Ishikawa (cell line): Measurements from ENCODE around the gene RFWD3.

ENCODE experiments used
- CEBPB ChIP-seq: IDR thresholded peaks from 2 replicates; pipeline ENCODE4 v1.6.1; 2012
- CREB1 ChIP-seq: IDR thresholded peaks from 2 replicates; pipeline ENCODE4 v1.6.1; 2012; ENCODE audit warnings: low read depth
- EGR1 ChIP-seq: IDR thresholded peaks from 2 replicates; pipeline ENCODE4 v1.6.1; 2012
- EP300 ChIP-seq: IDR thresholded peaks from 2 replicates; pipeline ENCODE4 v1.6.1; 2012; ENCODE audit warnings: borderline replicate concordance
- FOXM1 ChIP-seq: IDR thresholded peaks from 2 replicates; pipeline ENCODE4 v1.6.1; 2012; ENCODE audit warnings: low read depth, borderline replicate concordance
- MAX ChIP-seq: IDR thresholded peaks from 2 replicates; pipeline ENCODE4 v1.6.1; 2012
- NFIC ChIP-seq: IDR thresholded peaks from 2 replicates; pipeline ENCODE4 v1.6.1; 2012
- RAD21 ChIP-seq: IDR thresholded peaks from 2 replicates; pipeline ENCODE4 v1.6.1; 2012; ENCODE audit warnings: low read depth
- REST ChIP-seq: IDR thresholded peaks from 2 replicates; pipeline ENCODE4 v1.6.1; 2012; ENCODE audit warnings: low read depth, mild to moderate bottlenecking
- TAF1 ChIP-seq: IDR thresholded peaks from 2 replicates; pipeline ENCODE4 v1.6.1; 2012; ENCODE audit warnings: low read depth, mild to moderate bottlenecking
- TCF12 ChIP-seq: IDR thresholded peaks from 2 replicates; pipeline ENCODE4 v1.6.1; 2012; ENCODE audit warnings: low read depth
- TEAD4 ChIP-seq: IDR thresholded peaks from 2 replicates; pipeline ENCODE4 v1.6.1; 2012
- USF1 ChIP-seq: IDR thresholded peaks from 2 replicates; pipeline ENCODE4 v1.6.1; 2012
- YY1 ChIP-seq: IDR thresholded peaks from 2 replicates; pipeline ENCODE4 v1.6.1; 2012; ENCODE audit warnings: low read depth
- ZBTB7A ChIP-seq: IDR thresholded peaks from 2 replicates; pipeline ENCODE4 v1.6.1; 2012; ENCODE audit warnings: low read depth

Gene RFWD3

GRCh38 chr16:74666010-74666421, 661 bp downstream of the RFWD3 start:
- no peak for TF ChIP-seq MAX
- TF ChIP-seq FOXM1 = no peak
- TF ChIP-seq CREB1 = no peak
- no peak for TF ChIP-seq USF1
- TF ChIP-seq CEBPB = no peak
- TF ChIP-seq EGR1 = no peak
- no peak for TF ChIP-seq TEAD4
- no peak for TF ChIP-seq TCF12
- TF ChIP-seq TAF1 = no peak
- no peak for TF ChIP-seq REST
- TF ChIP-seq NFIC = no peak
- TF ChIP-seq YY1 = no peak
- no peak for TF ChIP-seq ZBTB7A

GRCh38 chr16:74661064-74661463, 5.6 kb downstream of the RFWD3 start:
- TF ChIP-seq NFIC (no peak), TCF12 (no peak)

- TF ChIP-seq TEAD4 (no peak), NFIC (no peak), USF1 (no peak), ZBTB7A (no peak), MAX (no peak), FOXM1 (no peak), CREB1 (no peak), REST (no peak), EP300 (no peak), EGR1 (no peak)
Measured at GRCh38 chr16:74660383-74660782, 6.3 kb downstream of the RFWD3 start.

GRCh38 chr16:74659041-74659440, 7.6 kb downstream of the RFWD3 start:
- TF ChIP-seq CREB1 = no peak
- TF ChIP-seq TCF12 = no peak
- TF ChIP-seq MAX = no peak
- no peak for TF ChIP-seq REST
- TF ChIP-seq RAD21 = no peak
- TF ChIP-seq CEBPB = no peak
- TF ChIP-seq FOXM1 = no peak
- TF ChIP-seq ZBTB7A = no peak
- TF ChIP-seq TEAD4 = no peak
- TF ChIP-seq USF1 = no peak
- no peak for TF ChIP-seq YY1
- no peak for TF ChIP-seq EP300
- no peak for TF ChIP-seq NFIC
